ENCODE measurements around the gene ZCCHC24. TPM values are rescaled to one million over a fixed set of nuclear protein-coding genes. Genes with fewer than 3 reads are reported as not detected.

ZCCHC24 gene
- total RNA-seq, 2 experiments from 2014 or later, result 0.52 to 0.69 TPM

GRCh38 chr10:79361726-79362397, 83.6 kb downstream of the ZCCHC24 start:
- CTCF ChIA-PET, result interaction anchor here (1.1 to 1.4 kb wide), 3 partner anchors 12 to 28 kb away, joined by 3 to 7 read pairs (median 3); no protein-coding TSS in a partner anchor
- Mint-ChIP-seq H3K4me3 (no peak overlapping the region), H3K4me1 (ENCODE audit: low read depth) (peaks cover 15% of the 10 kb centered on the region), H3K27ac (no peak overlapping the region), H3K36me3 (ENCODE audit: low read depth) (peaks cover 13% of the 10 kb centered on the region), H3K9me3 (peaks cover 4% of the 10 kb centered on the region), H3K27me3 (ENCODE audit: low read depth) (no peaks in the 10 kb centered on the region)
- intact Hi-C loops (cut with micrococcal nuclease), result no loop called here
- DNase-seq, result no peak

GRCh38 chr10:79360499-79361342, 84.7 kb downstream of the ZCCHC24 start:
- Mint-ChIP-seq H3K4me1 (ENCODE audit: low read depth) (peaks cover 15% of the 10 kb centered on the region), H3K9me3 (peaks cover 4% of the 10 kb centered on the region), H3K27ac (no peak overlapping the region), H3K27me3 (ENCODE audit: low read depth) (no peaks in the 10 kb centered on the region), H3K36me3 (ENCODE audit: low read depth) (peaks cover 21% of the 10 kb centered on the region), H3K4me3 (no peak overlapping the region)
- intact Hi-C loops (cut with micrococcal nuclease), result no loop called here
- no peak for DNase-seq
- CTCF ChIA-PET, result interaction anchor here (1.0 to 1.4 kb wide), 4 partner anchors 14 to 106 kb away, joined by 3 to 7 read pairs (median 3); no protein-coding TSS in a partner anchor

- H3K27me3 Mint-ChIP-seq (ENCODE audit: low read depth), result no peaks in the 10 kb centered on the region
Measured at GRCh38 chr10:79359816-79360498, 85.5 kb downstream of the ZCCHC24 start.

GRCh38 chr10:79358811-79359210, 86.6 kb downstream of the ZCCHC24 start:
- intact Hi-C loops (cut with micrococcal nuclease), result no loop called here
- H3K4me3 Mint-ChIP-seq, result no peak overlapping the region
- no peaks in the 10 kb centered on the region for H3K27me3 Mint-ChIP-seq (ENCODE audit: low read depth)
- peaks cover 22% of the 10 kb centered on the region for H3K4me1 Mint-ChIP-seq (ENCODE audit: low read depth)
- H3K27ac Mint-ChIP-seq, result no peak overlapping the region
- H3K9me3 Mint-ChIP-seq, result peaks cover 3% of the 10 kb centered on the region
- DNase-seq, result no peak
- CTCF ChIA-PET, result interaction anchor here (0.7 to 1.9 kb wide), 2 partner anchors 16 to 42 kb away, joined by 3 to 5 read pairs; no protein-coding TSS in a partner anchor
- H3K36me3 Mint-ChIP-seq (ENCODE audit: low read depth), result peaks cover 40% of the 10 kb centered on the region

More at GRCh38 chr10:79359816-79360498, 85.5 kb downstream of the ZCCHC24 start:
- no peak for DNase-seq
- Mint-ChIP-seq H3K36me3 (ENCODE audit: low read depth) (peaks cover 28% of the 10 kb centered on the region), H3K9me3 (peaks cover 4% of the 10 kb centered on the region), H3K4me1 (ENCODE audit: low read depth) (peaks cover 16% of the 10 kb centered on the region), H3K4me3 (no peak overlapping the region), H3K27ac (no peak overlapping the region)
- CTCF ChIA-PET, result interaction anchor here (0.6 kb wide), 1 partner anchor 81 kb away, joined by 3 read pairs; no protein-coding TSS in a partner anchor
- intact Hi-C loops (cut with micrococcal nuclease), result no loop called here

- CTCF ChIA-PET, result interaction anchor here (0.6 kb wide), 1 partner anchor 27 kb away, joined by 3 read pairs; no protein-coding TSS in a partner anchor
- Mint-ChIP-seq H3K4me1 (ENCODE audit: low read depth) (peaks cover 32% of the 10 kb centered on the region), H3K4me3 (no peak overlapping the region), H3K27me3 (ENCODE audit: low read depth) (no peaks in the 10 kb centered on the region), H3K36me3 (ENCODE audit: low read depth) (peaks cover 54% of the 10 kb centered on the region), H3K27ac (no peak overlapping the region), H3K9me3 (no peaks in the 10 kb centered on the region)
- intact Hi-C loops (cut with micrococcal nuclease), result no loop called here
- DNase-seq, result no peak
Measured at GRCh38 chr10:79357180-79357579, 88.2 kb downstream of the ZCCHC24 start.

- Mint-ChIP-seq H3K27ac (no peak overlapping the region), H3K4me3 (no peak overlapping the region), H3K36me3 (ENCODE audit: low read depth) (peaks cover 61% of the 10 kb centered on the region), H3K4me1 (ENCODE audit: low read depth) (peaks cover 26% of the 10 kb centered on the region), H3K9me3 (no peaks in the 10 kb centered on the region), H3K27me3 (ENCODE audit: low read depth) (no peaks in the 10 kb centered on the region)
- intact Hi-C loops (cut with micrococcal nuclease), result no loop called here
- DNase-seq, result no peak
- CTCF ChIA-PET, result no interaction called here
Measured at GRCh38 chr10:79356104-79356503, 89.3 kb downstream of the ZCCHC24 start.

- DNase-seq, result no peak
- intact Hi-C loops (cut with micrococcal nuclease), result no loop called here
- CTCF ChIA-PET, result interaction anchor here (0.5 to 1.0 kb wide), 2 partner anchors 19 to 103 kb away, joined by 3 to 6 read pairs; no protein-coding TSS in a partner anchor
- Mint-ChIP-seq H3K4me1 (ENCODE audit: low read depth) (peaks cover 24% of the 10 kb centered on the region), H3K27me3 (ENCODE audit: low read depth) (no peaks in the 10 kb centered on the region), H3K36me3 (ENCODE audit: low read depth) (peaks cover 65% of the 10 kb centered on the region), H3K27ac (no peak overlapping the region), H3K9me3 (no peaks in the 10 kb centered on the region), H3K4me3 (no peak overlapping the region)
Measured at GRCh38 chr10:79355420-79356017, 89.9 kb downstream of the ZCCHC24 start.

- CTCF ChIA-PET, result interaction anchor here (0.5 to 1.0 kb wide), 2 partner anchors 20 to 104 kb away, joined by 3 to 6 read pairs; no protein-coding TSS in a partner anchor
- Mint-ChIP-seq H3K9me3 (no peaks in the 10 kb centered on the region), H3K27me3 (ENCODE audit: low read depth) (no peaks in the 10 kb centered on the region), H3K4me3 (no peak overlapping the region), H3K36me3 (ENCODE audit: low read depth) (peaks cover 74% of the 10 kb centered on the region), H3K4me1 (ENCODE audit: low read depth) (peaks cover 31% of the 10 kb centered on the region), H3K27ac (no peak overlapping the region)
- intact Hi-C loops (cut with micrococcal nuclease), result no loop called here
- DNase-seq, result no peak
Measured at GRCh38 chr10:79354615-79355014, 90.8 kb downstream of the ZCCHC24 start.

- Mint-ChIP-seq H3K27ac (no peak overlapping the region), H3K36me3 (ENCODE audit: low read depth) (peaks cover 79% of the 10 kb centered on the region), H3K9me3 (no peaks in the 10 kb centered on the region), H3K27me3 (ENCODE audit: low read depth) (no peaks in the 10 kb centered on the region), H3K4me3 (no peak overlapping the region), H3K4me1 (ENCODE audit: low read depth) (peaks cover 36% of the 10 kb centered on the region)
- no peak for DNase-seq
- CTCF ChIA-PET, result interaction anchor here (1.0 kb wide), 1 partner anchor 21 kb away, joined by 6 read pairs; no protein-coding TSS in a partner anchor
- intact Hi-C loops (cut with micrococcal nuclease), result no loop called here
Measured at GRCh38 chr10:79354141-79354540, 91.3 kb downstream of the ZCCHC24 start.

GRCh38 chr10:79353726-79354125, 91.7 kb downstream of the ZCCHC24 start:
- Mint-ChIP-seq H3K27ac (no peak overlapping the region), H3K9me3 (no peaks in the 10 kb centered on the region), H3K4me1 (ENCODE audit: low read depth) (peaks cover 40% of the 10 kb centered on the region), H3K27me3 (ENCODE audit: low read depth) (no peaks in the 10 kb centered on the region), H3K4me3 (no peak overlapping the region), H3K36me3 (ENCODE audit: low read depth) (peaks cover 80% of the 10 kb centered on the region)
- DNase-seq, result no peak
- CTCF ChIA-PET, result no interaction called here
- intact Hi-C loops (cut with micrococcal nuclease), result no loop called here

GRCh38 chr10:79353000-79353406, 92.4 kb downstream of the ZCCHC24 start:
- CTCF ChIA-PET, result no interaction called here
- H3K27ac Mint-ChIP-seq, result no peak overlapping the region
- no peaks in the 10 kb centered on the region for H3K9me3 Mint-ChIP-seq
- no peaks in the 10 kb centered on the region for H3K27me3 Mint-ChIP-seq (ENCODE audit: low read depth)
- no peak for DNase-seq
- intact Hi-C loops (cut with micrococcal nuclease), result no loop called here
- no peak overlapping the region for H3K4me3 Mint-ChIP-seq
- peaks cover 44% of the 10 kb centered on the region for H3K4me1 Mint-ChIP-seq (ENCODE audit: low read depth)
- H3K36me3 Mint-ChIP-seq (ENCODE audit: low read depth), result peaks cover 84% of the 10 kb centered on the region

Data from activated naive CD4-positive, alpha-beta T cell treated with anti-CD3 and anti-CD28 coated beads for 36 hours (primary cell).